ENCODE measurements around the gene PHAF1. TPM values are rescaled to one million over a fixed set of nuclear protein-coding genes. Genes with fewer than 3 reads are reported as not detected.

PHAF1 gene
- total and polyA plus RNA-seq, 2 donors (not counting 1 experiment from before 2014, with no cell fraction given) = 18.3 to 21.5 TPM

DNA sequence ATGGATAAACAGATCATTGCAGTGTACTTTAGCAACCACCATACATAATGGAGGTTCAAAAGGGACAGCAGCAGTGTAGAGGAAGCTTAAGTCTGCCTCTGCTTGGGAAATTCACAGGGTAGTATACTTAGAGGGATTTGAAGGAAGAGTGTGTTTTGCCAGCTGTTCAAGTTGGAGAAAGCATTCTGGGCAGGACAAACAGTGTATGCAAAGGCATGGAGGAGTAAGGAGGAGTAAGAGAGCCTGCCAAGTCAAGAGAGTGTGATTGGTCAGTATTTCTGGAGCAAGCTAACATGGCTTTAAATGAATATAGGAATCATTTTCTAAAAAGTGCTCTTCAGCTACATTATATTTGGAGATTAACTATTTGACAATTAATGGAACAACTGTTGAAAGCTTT lies 22.9 kb upstream of the PHAF1 start:
- no peak for TF ChIP-seq EZH2 (IDR thresholded peaks at IDR 0.05; ENCODE audit: low read length, missing control alignments)
- TF ChIP-seq, protein P1, sequence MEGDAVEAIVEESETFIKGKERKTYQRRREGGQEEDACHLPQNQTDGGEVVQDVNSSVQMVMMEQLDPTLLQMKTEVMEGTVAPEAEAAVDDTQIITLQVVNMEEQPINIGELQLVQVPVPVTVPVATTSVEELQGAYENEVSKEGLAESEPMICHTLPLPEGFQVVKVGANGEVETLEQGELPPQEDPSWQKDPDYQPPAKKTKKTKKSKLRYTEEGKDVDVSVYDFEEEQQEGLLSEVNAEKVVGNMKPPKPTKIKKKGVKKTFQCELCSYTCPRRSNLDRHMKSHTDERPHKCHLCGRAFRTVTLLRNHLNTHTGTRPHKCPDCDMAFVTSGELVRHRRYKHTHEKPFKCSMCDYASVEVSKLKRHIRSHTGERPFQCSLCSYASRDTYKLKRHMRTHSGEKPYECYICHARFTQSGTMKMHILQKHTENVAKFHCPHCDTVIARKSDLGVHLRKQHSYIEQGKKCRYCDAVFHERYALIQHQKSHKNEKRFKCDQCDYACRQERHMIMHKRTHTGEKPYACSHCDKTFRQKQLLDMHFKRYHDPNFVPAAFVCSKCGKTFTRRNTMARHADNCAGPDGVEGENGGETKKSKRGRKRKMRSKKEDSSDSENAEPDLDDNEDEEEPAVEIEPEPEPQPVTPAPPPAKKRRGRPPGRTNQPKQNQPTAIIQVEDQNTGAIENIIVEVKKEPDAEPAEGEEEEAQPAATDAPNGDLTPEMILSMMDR (conservative IDR thresholded peaks at IDR 0.05 in 1 of 2, IDR thresholded peaks at IDR 0.05 in 1 of 2; ENCODE audit: low read depth in 1 of 2, low read length in 2 of 2) = no peak
- Histone ChIP-seq H4K20me1 (ENCODE audit: control insufficient read depth, extremely low read depth, insufficient read depth, low read length) (no peaks in the 10 kb centered on the region), H3K79me2 (ENCODE audit: control insufficient read depth, insufficient read depth, low read length) (peaks cover 2% of the 10 kb centered on the region), H3K27ac (ENCODE audit: insufficient read depth, low read length) (no peak overlapping the region), H2AFZ (ENCODE audit: low read length) (no peak overlapping the region), H3K27me3 (ENCODE audit: control insufficient read depth, insufficient read depth, low read length) (no peaks in the 10 kb centered on the region), H3K9me3 (ENCODE audit: control insufficient read depth, insufficient read depth, low read depth, low read length) (no peaks in the 10 kb centered on the region), H3K36me3 (ENCODE audit: control insufficient read depth, insufficient read depth, low read length) (no peaks in the 10 kb centered on the region), H3K4me2 (ENCODE audit: extremely low read depth, insufficient read depth, low read length) (no peak overlapping the region), H3K4me1 (ENCODE audit: control insufficient read depth, extremely low read depth, insufficient read depth, low read length) (no peaks in the 10 kb centered on the region), H3K4me3 (replicated peaks in 1 of 4; ENCODE audit: control extremely low read depth in 1 of 4, insufficient read depth in 1 of 4, low read depth in 3 of 4, low read length in 4 of 4) (no peak overlapping the region), H3K9ac (ENCODE audit: insufficient read depth, low read length) (no peak overlapping the region)
- peak; percentile 21 to 58 for DNase-seq (ENCODE audit: low read depth in 2 of 2)

DNA sequence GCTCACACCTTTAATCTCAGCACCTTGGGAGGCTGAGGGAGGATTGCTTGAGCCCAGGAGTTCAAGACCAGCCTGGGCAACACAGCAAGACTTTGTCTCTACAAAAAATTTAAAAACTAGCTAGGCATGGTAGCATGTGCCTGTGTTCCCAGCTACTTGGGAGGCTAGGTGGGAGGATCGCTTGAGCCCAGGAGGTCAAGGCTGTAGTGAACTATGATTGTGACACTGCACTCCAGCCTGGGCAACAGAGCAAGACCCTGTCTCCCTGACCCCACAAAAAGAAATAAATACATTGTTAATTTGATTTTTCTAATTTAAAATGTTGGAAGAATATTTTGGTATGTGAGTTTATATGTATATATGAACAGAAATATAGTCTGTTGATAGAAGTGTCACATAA lies 22.4 kb upstream of the PHAF1 start:
- H3K27ac ChIP-seq (ENCODE audit: insufficient read depth, low read length) = no peak overlapping the region
- no peaks in the 10 kb centered on the region for H4K20me1 ChIP-seq (ENCODE audit: control insufficient read depth, extremely low read depth, insufficient read depth, low read length)
- H3K4me1 ChIP-seq (ENCODE audit: control insufficient read depth, extremely low read depth, insufficient read depth, low read length) = no peaks in the 10 kb centered on the region
- H3K27me3 ChIP-seq (ENCODE audit: control insufficient read depth, insufficient read depth, low read length) = no peaks in the 10 kb centered on the region
- peaks cover 2% of the 10 kb centered on the region for H3K79me2 ChIP-seq (ENCODE audit: control insufficient read depth, insufficient read depth, low read length)
- H3K4me3 ChIP-seq (replicated peaks in 1 of 4; ENCODE audit: control extremely low read depth in 1 of 4, insufficient read depth in 1 of 4, low read depth in 3 of 4, low read length in 4 of 4) = no peak overlapping the region
- no peaks in the 10 kb centered on the region for H3K36me3 ChIP-seq (ENCODE audit: control insufficient read depth, insufficient read depth, low read length)
- DNase-seq (ENCODE audit: low read depth in 2 of 2) = no peak
- H2AFZ ChIP-seq (ENCODE audit: low read length) = no peak overlapping the region
- no peaks in the 10 kb centered on the region for H3K9me3 ChIP-seq (ENCODE audit: control insufficient read depth, insufficient read depth, low read depth, low read length)
- H3K4me2 ChIP-seq (ENCODE audit: extremely low read depth, insufficient read depth, low read length) = no peak overlapping the region
- H3K9ac ChIP-seq (ENCODE audit: insufficient read depth, low read length) = no peak overlapping the region
- TF ChIP-seq EZH2 (IDR thresholded peaks at IDR 0.05; ENCODE audit: low read length, missing control alignments) = no peak
- TF ChIP-seq, protein P1 (conservative IDR thresholded peaks at IDR 0.05 in 1 of 2, IDR thresholded peaks at IDR 0.05 in 1 of 2; ENCODE audit: low read depth in 1 of 2, low read length in 2 of 2) = no peak

DNA sequence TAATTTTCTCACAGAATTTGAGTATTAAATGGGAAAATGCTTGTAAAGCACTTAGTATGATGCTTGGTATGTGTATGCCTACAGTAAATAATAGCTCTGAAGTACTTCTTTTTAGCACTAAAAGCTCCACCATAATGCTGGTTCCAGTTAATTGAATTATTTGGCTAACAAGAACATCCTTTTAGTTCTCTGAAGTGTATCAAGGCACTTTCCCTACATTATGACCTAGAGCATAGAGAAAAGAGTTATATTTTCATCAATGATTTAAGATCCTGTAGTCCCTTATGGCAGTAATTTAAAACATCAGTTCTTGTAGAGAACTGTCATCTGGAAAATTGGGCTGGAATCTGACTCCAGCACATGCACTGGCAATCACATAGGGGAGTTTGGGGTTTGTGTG lies 21.9 kb upstream of the PHAF1 start:
- Histone ChIP-seq H4K20me1 (ENCODE audit: control insufficient read depth, extremely low read depth, insufficient read depth, low read length) (no peaks in the 10 kb centered on the region), H3K4me3 (replicated peaks in 1 of 4; ENCODE audit: control extremely low read depth in 1 of 4, insufficient read depth in 1 of 4, low read depth in 3 of 4, low read length in 4 of 4) (no peak overlapping the region), H3K36me3 (ENCODE audit: control insufficient read depth, insufficient read depth, low read length) (no peaks in the 10 kb centered on the region), H3K27me3 (ENCODE audit: control insufficient read depth, insufficient read depth, low read length) (no peaks in the 10 kb centered on the region), H3K27ac (ENCODE audit: insufficient read depth, low read length) (no peak overlapping the region), H3K9me3 (ENCODE audit: control insufficient read depth, insufficient read depth, low read depth, low read length) (no peaks in the 10 kb centered on the region), H2AFZ (ENCODE audit: low read length) (no peak overlapping the region), H3K4me1 (ENCODE audit: control insufficient read depth, extremely low read depth, insufficient read depth, low read length) (no peaks in the 10 kb centered on the region), H3K79me2 (ENCODE audit: control insufficient read depth, insufficient read depth, low read length) (peaks cover 2% of the 10 kb centered on the region), H3K9ac (ENCODE audit: insufficient read depth, low read length) (no peak overlapping the region), H3K4me2 (ENCODE audit: extremely low read depth, insufficient read depth, low read length) (no peak overlapping the region)
- TF ChIP-seq EZH2 (IDR thresholded peaks at IDR 0.05; ENCODE audit: low read length, missing control alignments) = no peak
- DNase-seq (ENCODE audit: low read depth in 2 of 2) = no peak
